Pericardium fibroblast (primary cell): ENCODE data around the gene DIDO1. TPM values are rescaled to one million over a fixed set of nuclear protein-coding genes. Genes with fewer than 3 reads are reported as not detected.

Experiments used
- total RNA-seq: library from RNA; depleted of rRNA; stranded (reverse); fragments of >200 nt; gene quantifications from 2 replicates; pipeline ENCODE4 v1.2.3, GENCODE V29; 2015

Gene DIDO1
- 20.3 and 23.5 TPM in 2 replicates for total RNA-seq

DNA sequence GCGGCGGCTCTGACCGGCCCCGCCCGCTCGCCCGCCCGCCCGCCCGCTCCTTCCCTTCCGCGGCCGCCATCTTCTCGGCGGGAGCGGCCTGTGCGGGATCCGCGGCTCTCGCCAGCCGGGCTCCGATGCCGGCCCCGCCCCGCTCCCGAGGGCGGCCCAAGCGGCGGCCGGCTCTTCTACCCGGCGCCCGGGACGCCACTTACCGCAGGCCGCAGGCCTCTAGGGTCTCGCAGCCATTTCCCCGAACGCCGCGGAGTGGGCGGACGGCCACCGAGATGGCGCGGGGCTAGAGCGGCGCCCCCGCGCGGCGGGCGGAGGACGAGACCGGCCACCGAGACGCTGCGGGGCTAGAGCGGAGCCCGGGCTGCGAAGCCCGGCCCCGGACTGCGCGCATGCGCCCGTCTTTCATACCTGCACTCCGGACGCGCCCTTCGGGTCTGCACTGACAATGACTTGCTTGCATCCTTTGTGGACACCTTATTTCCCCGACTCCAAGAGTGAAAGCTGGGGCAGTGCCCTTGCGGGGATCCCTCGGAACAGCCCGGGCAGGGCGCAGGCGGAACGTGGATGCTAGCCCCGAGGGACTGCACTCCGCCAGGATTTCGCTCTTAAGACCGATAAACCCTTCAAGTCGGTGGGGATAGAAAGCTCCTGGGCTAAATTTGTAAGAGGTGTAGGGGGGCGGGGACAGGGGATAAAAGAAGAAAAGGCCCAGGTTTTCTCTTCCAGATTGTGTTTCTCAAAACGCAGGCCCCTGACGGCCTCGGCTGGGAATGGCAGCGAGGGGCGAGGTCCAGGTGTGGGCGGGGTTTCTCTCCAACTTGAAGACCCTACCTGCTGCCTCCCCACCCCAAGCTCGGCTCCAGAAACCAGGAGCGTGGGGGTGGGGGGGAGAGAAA is at the start of gene DIDO1:
DIDO1 (minus strand) TSS at position 277 of the 899 bp plus-strand sequence.

DNA sequence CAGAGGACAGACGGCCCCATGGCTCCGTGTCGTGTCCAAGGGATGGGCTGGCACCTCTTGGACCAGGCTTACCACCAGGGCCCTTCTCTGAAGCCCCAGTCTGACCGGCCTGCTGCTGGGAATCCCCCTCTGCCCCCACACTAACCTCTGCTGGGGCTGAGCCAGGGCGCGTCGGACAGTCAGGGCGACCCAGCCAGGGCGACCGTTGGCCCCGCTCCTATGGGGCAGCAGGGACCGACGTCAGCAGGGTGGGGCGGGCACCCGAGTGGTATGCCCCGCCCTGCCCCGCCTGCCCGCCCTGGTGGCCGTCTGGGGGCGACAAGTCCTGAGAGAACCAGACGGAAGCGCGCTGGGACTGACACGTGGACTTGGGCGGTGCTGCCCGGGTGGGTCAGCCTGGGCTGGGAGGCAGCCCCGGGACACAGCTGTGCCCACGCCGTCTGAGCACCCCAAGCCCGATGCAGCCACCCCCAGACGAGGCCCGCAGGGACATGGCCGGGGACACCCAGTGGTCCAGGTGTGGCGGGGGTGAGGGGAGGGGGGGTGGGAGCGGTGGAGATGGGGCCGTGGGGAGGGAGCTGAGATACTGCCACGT is 26.2 kb upstream of the DIDO1 start, which contains the start of gene SLC17A9:
SLC17A9 (plus strand) TSS at position 337 of the 595 bp plus-strand sequence; CDS start at position 459, 122 bp downstream.

DNA sequence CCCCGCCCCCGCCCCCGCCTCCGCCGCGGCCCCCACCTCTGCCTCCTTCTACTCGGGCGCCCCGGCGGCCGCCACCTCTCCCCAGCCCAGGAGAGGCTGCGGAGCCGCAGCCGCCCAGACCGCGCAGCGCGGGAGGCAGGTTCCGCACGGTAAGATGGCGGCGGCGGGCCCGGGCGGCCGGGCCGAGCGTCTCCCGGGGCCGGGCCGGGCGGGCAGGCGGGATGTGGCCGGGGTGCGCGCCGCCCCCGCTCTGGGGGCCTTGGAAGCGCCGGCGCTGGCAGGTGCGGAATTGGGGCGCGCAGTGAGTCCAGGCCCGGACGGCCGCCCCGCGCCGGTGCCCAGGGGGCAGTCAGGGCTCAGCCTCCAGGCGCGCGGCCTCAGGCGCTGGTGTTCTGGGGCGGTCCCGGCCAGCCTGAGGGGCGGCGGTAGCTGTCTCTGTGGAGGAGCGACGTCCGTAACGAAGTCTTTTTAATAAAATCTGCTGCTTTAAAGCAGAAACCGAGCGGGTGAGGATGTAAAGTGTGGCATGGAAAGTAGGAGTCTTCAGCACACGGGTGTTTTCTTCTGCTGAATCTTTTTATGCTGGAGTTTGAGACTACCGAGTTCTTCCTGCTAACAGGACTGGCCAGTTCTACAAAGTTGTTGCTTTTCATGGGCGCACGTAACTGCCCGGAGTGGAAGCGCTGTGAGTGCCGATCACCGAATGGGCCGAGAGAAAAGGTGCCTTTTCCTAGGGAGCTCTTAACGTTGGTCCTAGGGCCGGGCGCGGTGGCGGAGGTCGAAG is 12.0 kb upstream of the DIDO1 start, which contains the start of gene GID8:
GID8 (plus strand) TSS at position 43 of the 784 bp plus-strand sequence. CDS start 3,356 bp downstream, outside the sequence.

DNA sequence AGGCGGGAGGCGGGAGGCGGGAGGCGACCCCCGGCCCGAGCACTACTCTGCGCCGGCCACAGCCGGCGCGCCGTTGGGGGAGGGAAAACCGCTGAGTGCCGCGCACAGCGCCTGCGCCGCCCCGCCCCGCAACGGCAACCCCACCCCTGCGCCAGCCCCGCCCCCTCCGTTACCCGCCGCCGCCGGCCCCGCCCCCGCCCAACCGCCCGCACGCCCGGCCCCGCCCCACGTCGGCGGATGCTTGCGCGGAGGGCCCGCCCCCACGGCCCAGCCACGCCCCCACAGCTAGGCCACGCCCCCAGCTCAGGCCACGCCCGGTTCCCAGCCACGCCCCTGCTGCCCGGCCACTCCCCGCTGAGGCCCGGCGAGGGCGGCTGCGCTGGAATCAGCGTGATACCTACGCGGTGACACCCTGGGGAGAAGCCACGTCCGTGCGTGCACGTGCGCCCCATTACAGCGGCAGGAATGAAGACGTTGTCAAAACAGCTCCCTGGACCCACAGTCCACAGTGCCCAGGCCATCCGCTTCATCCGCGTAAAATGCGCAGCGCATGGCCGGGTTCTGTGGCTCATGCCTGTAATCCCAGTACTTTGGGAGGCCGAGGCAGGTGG is 64.5 kb downstream of the DIDO1 start, which contains the start of gene TCFL5:
TCFL5 (minus strand) TSS at position 97 of the 611 bp plus-strand sequence. CDS start 152 bp downstream, outside the sequence.

Other genes with a start within 250 kb of the DIDO1 start
- gene NTSR1, start 217.7 kb downstream of the DIDO1 start, total RNA-seq = not detected in 2 replicates
- gene MRGBP, start 130.0 kb downstream of the DIDO1 start, total RNA-seq = 14.8 and 18.7 TPM in 2 replicates
- 47.8 and 53.7 TPM in 2 replicates for gene OGFR, start 121.7 kb downstream of the DIDO1 start, total RNA-seq
- 55.6 and 133 TPM in 2 replicates for gene COL9A3, start 109.5 kb downstream of the DIDO1 start, total RNA-seq
- gene TCFL5, start 64.7 kb downstream of the DIDO1 start, total RNA-seq = 14.2 and 22.7 TPM in 2 replicates
- gene GID8, start 11.6 kb upstream of the DIDO1 start, total RNA-seq = 21.7 and 22.6 TPM in 2 replicates
- 2.0 and 5.0 TPM in 2 replicates for gene SLC17A9, start 26.2 kb upstream of the DIDO1 start, total RNA-seq
- gene BHLHE23, start 80.5 kb upstream of the DIDO1 start, total RNA-seq = not detected in 2 replicates